HG03039 (cell line): ENCODE measurements around the gene TDRD10.

Experiments used
- ATAC-seq: cut with Tn5 transposase; IDR thresholded peaks from one replicate; pipeline ENCODE4 v1.9.1; 2021; ENCODE audit warnings: mild to moderate bottlenecking, moderate library complexity; ENCODE audit not compliant: unreplicated experiment

TDRD10 gene

DNA sequence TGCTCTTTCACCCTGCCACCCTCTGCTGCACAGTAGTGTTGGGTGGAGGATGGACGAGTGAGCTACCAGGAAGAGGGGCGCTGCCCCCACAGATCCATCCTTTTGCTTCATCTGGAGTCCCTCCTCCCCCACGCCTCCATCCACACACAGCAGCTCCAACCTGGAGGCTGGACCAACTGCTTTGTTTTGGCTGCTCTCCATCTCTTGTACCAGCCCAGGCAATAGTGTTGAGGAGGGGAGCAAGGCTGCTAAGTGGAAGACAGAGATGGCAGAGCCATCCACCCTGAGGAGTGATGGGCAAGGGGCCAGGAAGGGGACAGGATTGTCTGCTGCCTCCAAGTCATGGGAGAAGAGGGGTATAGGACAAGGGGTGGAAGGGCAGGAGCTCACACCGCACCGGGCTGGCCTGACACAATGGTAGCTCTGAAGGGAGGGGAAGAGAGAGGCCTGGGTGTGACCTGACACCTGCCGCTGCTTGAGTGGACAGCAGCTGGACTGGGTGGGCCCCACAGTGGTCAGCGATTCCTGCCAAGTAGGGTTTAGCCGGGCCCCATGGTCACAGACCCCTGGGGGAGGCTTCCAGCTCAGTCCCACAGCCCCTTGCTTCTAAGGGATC, 74.0 kb downstream of the TDRD10 start:
- no peak for ATAC-seq

DNA sequence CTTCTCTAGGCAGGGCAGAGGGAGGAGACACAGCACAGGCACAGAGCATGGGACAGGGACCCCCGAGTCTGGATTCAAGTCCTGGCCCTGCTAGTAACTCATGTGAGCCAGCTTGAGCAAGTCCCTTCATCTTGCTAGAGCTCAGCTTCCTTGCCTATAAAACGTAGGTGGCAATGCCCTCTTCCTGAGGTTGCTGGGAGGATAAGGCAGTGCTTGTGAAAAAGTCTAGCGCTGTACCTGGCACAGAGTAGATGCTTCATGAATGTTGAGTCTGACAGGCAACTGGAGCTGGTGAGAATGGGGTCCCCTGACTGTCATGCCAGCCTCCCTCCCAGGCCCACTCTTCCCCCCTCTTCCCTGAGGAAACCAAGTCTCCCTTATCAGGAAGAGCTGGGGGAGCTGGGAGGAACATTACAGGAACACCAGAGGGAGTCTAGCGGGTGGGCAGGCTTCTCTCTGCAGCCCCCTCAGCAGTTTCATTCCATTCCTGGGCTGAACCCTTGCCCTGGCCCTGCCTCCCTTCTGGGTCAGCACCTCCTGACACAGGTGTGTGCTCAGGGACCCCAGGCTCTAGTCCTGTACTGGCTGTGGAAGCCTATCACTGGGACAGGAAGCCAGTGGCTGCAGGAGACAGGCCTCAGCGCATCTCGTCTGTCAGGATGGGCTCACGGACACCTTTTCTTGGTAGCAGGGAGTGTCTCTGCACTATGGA, 75.5 kb downstream of the TDRD10 start:
- ATAC-seq = no peak

DNA sequence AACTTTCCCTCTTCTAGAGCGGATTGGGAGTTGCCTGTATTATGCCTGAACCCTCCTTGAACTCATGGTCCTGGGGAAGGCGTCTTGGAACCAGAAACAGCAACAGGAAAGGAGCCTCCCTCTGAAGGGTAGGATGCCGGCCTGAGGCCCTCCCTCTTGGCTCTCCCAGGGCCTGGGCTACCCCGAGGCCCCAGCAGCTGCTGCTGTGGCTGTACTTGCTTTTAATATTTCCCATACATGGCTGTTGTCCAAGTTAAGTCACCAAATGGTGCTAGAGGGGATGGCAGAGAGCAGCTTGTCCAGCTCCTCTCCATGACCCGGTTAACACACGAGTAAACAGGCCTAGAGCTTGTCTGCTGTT, 76.0 kb downstream of the TDRD10 start:
- ATAC-seq = no peak

DNA sequence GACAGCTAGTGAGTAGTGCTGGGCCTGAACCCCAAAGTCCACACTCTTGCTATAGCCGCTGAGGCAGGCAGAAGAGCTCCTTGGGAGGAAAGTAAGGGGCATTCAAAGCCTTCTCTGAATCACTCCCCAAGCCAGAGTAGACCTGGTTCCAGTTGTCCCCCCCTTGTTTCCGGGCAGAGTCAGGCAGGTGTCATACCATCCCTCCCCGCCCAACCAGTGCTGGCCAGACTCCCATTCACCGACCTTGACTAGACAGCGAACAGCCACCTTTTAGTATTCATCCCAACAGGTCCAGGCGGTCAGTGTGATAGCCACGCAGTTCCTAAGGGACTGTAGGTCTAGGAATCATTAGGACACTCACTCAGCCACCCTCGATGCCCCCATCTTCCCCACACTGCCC, 77.4 kb downstream of the TDRD10 start:
- ATAC-seq = no peak

DNA sequence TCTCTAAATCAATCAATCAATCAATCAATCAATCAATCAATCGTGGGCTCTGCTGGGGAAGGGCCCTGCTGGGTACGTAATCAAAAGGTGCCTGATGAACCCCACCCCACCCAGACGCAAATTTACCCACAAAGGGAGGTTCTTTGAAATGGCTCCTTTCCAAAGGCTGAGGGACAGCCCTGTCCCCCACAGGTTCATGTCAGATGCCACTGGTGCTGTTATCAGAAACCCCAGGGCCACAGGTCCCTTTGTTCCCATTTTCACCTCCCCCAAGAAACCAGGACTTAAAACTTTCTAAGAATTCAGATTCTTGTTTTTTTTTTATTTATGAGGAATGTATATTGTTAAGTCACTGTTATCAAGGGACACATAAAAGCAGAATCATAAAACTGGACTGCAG, 79.7 kb downstream of the TDRD10 start:
- no peak for ATAC-seq

DNA sequence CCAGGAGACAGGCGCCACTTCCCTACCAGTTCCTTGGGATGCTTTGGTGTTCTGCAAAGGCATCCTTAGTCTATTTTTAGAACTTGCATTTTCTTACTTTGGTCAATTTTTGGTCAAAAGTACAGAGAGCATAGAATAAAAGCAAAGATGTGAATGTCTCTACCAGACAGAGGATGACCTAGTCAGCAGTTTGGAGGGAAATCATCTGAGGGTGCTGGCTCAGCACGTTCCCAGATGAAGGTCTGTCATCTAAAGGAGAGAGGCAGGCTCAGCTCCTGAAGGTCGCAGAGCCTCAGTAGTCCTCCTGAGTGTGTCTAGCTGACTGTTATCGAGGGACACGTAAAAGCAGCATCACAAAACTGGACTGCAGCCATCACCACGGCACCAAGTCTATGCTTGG, 80.9 kb downstream of the TDRD10 start:
- ATAC-seq = no peak

DNA sequence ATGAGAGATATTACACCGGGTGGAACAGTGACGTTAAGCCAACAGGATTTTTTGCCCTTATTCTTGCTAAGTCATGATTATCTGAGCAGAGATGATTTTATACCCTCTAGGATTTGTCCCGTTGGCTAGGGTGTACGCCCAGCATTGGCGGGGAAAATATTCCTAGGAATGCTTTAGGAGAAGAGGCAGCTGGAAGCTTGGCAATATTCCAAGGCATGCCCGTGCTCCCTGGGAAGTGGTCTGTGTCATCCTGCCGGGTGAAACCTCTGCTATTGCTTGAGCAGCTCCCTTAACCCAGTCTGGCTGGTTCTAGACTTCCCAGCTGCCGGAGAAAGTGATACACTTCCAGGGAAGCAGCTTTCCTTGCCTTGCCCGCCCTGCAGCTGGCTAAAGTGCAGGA, 81.8 kb downstream of the TDRD10 start:
- no peak for ATAC-seq

DNA sequence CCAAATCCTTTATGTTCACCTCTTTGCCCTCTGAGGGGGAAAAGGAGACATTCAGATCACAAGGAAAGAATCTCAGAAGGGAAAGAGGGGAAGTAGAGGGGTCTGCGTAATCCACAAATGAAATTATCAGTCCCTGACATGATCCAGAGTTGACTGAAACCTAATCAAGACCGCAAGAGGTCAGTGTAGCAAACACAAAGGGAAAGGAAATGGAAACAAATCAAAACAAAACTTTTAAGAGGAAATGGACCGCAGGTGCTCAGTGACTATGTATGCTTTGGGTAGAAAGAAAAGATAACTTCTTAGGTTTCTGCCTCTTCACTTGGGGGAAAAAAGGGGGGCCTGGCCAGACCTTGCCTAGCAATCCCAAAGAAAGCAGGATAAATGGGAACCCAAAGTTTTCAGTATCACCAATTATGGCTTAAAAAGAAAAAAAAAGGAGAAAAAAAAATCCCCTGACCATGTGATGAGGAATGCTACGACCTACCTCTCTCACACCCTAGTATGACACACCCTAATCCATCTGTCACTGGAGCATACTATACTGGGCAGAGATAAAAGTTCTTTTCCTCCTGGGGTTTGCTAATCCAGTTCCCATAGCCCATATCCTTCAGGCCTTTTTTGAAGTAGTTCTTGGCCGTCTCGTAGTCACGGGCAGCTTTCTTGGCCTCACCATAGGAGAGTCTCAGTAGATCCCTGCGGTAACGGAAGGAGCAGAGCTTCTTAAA, 82.4 kb downstream of the TDRD10 start:
- ATAC-seq = no peak

DNA sequence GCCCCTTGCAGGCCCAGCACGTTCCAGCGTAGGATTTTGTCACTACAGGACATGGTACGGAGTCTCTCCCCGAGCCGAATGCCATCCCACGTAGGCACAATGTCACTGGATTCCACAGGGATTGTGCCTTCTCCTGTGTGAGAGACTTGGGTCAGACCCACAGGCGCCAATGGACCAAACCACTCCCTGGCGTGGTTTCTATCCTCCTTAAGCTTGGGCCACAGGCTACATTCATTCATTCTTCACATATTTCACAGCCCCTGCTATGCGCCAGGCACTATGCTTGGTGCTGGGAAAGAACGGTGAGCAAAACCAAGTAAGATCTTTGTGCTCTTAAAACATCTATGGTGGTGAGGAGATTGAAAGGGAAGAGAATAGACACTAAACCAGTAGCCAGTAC, 84.2 kb downstream of the TDRD10 start:
- ATAC-seq = no peak

DNA sequence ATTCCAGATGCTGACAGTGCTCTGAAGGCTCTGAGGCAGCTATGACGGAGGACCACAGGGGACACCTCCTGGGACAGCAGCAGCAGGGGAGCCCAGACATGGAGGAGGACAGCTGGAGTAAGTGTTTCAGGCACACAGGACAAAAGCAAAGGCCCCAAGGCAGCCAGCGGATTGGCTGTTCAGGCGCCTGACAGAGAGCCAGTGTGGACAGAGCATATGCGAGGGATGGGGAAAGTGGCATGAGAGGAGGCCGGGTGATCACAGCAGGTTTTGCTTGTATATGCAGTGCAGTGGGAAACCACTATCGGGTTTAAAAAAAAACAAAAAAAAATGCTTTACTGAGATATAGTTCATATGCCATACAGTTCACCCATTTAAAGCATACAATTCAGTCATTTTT, 84.6 kb downstream of the TDRD10 start:
- ATAC-seq = no peak

DNA sequence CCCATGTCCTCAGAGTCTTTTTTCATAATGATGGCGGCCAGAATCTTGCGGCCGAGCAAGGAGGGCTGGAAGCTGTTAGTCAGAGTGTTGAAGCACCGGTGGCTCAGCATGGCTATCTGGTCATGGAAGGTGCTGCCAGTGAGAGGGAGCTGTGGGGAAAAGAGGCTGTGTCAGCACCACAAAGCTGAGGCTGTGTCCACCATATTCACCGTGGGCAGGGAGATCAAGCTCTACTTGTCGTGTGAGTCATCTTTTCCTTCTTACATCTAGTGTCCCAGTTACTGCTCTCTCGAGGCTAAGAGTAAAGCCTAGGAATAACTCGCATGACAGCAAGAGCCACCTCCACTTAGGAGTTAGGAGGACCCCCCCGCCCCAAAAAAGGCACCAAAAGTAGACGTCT, 87.8 kb downstream of the TDRD10 start:
- ATAC-seq = no peak

DNA sequence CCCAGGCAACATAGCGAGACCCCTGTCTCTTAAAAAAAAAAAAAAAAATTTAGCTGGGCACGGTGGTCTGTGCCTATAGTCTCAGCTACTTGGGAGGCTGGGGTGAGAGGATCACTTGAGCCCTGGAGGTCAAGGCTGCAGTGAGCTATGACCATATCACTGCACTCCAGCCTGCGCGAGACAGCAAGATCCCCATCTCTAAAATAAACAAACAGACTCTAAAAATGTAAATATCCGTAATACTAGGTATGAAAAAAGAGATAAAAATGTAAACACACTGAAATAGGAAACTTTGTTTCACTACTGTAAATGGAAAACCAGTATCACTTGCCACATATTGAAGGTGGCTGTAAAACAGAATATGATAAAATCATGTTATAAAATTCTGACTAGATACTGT, 88.7 kb downstream of the TDRD10 start:
- ATAC-seq = no peak

DNA sequence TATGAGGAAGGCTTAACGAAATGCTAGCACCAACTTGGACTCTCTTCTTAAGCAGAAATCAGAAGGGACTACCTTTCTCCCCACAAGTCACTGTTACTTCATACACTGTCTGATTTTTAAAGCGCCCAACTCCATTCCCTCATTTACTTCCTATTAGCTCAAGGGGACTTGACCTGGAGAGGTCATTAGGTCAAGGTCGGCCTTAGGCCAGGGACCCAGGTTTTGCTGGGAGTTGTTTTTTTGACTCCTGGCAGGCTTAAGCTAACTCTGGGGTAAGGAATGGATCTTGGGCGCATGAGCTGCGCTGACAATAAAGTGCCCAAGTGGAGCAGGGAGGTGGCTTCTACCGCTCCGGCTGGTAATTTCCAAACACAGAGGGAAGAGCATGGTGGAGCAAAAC, 89.2 kb downstream of the TDRD10 start:
- no peak for ATAC-seq

DNA sequence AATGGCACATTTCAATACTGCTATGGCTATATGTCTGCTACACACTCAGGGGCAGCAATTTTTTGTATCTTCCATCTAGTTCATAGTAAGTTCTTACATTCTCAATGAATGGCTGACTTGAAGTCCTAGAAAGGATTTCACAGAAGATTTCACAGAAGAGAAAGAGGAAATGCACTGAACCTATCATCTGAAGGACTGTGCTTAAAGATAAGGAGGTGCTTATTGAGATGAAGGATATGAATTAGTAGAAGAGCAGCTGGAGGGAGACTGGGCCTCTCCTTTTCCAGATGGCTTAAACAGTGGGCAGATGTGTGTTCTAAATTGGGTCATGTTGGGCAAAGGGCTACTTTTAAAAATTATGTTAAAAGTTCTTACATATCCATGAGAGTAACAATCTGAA, 91.4 kb downstream of the TDRD10 start:
- no peak for ATAC-seq

DNA sequence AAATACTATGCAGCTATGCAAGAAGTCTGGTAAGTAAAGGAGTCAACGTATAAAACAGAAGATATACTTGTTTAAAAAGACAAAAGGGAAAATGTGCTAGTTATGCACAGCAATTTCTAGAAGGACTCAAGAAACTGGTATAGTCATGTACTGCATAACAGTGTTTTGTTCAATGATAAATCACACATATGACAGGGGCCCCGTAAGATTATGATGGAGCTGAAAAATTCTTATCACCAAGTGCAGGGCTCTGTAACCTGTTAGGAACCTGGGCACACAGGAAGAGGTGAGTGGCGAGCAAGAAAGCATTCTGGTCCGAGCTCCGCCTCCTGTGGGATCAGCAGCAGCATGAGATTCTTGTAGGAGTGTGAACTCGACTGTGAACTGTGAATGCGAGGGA, 92.8 kb downstream of the TDRD10 start:
- ATAC-seq = no peak

DNA sequence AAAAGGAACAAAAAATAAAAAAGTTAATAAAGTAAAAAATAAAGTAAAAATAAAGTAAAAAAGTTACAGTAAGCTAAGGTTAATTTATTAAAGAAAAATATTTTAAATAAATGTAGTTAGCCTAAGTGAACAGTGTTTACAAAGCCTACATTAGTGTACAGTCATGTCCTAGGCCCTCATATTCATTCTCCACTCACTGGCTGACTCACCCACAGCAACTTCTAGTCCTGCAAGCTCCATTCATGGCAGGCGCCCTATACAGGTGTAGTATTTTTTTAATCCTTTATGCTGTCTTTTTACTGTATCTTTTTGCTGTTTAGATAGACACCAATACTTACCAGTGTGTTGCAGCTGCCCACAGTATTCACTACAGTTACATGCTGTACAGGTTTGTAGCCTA, 93.6 kb downstream of the TDRD10 start:
- ATAC-seq = no peak
